HL-60/S4 treated with retinoic acid at 250 ng/mL for 4 days and 3 days (cell line): Measurements from ENCODE around the gene MYO7B.

Experiments used
- in situ Hi-C: fragments of 300-500 bp; cut with MboI; formaldehyde crosslinking; loops from 2 replicates; pipeline ENCODE4 v1.7.0; 2022; ENCODE audit warnings: low sequenced_read_pairs

Gene MYO7B

GRCh38 chr2:127646487-127647241 is 111.2 kb downstream of the MYO7B start:
- in situ Hi-C loops: no loop called here

DNA sequence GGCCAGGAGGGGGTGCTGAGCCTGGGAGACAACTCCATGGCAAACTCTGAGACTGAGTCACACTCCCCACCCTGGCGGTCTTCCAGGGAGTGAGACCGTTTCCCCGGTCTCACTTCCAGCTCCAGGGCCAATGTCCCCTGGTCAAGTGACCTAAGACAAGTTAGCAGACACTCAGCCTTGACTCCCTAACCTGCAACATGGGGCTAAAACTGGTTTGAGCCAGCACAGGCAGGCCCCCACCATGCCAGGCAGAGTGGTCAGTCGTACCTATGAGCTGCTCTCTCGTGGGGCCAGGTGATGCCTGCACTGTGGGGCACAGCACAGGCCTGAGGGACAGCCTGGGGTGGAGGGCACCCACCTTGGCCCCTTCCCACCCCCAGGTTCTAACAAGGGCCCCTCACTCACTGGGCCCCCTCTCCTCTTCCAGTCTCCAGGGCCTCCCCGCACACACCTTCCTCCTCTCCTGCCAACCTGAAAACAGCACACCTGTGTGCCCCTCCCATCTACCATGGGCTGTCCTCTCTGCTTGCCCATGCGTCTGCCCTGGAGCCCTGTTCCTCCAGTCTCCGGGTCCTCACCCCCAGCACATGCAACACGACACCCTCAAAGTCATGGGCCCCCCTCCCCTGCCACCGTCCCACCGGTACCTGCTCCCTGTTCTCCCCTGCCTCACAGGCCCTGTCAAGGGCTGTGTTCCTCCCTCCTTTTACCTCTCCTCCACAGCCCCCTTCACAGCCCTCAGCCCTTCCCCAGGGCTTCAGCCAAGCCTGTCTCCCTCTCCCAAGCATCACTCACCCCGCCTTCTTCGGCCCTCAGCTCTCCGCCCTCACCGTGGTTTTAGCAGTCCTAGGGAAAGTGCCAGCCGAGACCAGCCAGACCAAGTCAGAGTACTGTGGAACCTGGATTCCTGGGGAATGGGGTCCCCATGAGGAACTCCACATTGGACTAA is 112.0 kb downstream of the MYO7B start:
- in situ Hi-C loops: no loop called here

- in situ Hi-C loops: no loop called here
Observed at GRCh38 chr2:127648321-127648720, 112.8 kb downstream of the MYO7B start.

GRCh38 chr2:127649100-127649611 is 113.7 kb downstream of the MYO7B start:
- in situ Hi-C loops: no loop called here

DNA sequence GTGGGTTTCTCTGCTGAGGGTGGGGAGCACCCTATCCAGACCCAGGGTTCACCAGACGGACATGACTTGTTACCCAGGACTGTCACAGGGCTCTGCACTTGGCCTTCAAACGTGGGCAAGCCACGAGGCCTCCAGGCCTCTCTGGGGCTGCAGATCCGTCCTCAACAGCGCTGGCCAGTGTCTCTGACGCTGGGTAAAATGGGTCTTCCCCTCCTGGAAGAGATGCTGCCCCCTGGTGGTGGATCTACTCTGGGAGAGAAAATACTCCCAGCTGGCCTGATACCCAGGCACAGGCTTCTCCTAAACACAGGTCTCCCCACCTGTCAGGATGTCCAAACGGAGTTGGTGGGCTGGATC is 114.2 kb downstream of the MYO7B start:
- in situ Hi-C loops: no loop called here

DNA sequence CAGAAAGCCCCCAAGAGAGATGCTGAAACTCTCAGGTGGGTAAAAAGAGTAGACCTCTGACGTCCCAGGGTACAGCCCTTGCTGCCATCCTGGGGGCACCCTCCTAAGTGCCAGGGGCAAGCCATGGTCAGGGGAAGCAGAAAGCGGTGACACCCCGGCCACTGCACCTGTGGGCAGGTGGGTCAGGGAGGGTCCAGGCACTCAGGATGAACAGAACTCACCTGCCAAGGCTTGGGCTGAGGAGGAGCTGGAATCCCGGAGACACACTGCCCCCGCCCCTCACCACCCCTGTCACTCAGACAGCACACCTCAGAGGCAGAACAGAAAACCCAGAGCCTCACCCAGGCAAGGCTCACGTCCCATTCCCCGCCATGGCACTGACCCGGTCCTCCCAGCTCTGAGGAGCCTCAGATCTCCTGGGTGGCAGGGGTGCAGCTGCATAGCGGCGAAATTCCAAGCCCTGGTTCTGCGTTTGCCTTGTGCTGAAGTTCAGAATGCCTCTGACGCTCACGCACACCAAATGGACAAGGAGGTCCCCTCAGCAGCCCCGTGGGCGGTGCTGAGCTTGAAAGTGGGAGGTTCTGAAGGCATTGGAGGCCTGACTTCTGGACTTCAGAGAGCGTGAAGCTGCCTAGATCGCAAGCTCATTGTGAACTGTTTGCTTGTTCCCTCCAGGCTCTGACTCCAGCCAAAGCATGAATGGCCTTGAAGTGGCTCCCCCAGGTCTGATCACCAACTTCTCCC is 114.7 kb downstream of the MYO7B start:
- in situ Hi-C loops: no loop called here

GRCh38 chr2:127650785-127651380 is 115.4 kb downstream of the MYO7B start:
- in situ Hi-C loops: no loop called here

- in situ Hi-C loops: no loop called here
Observed at GRCh38 chr2:127651381-127651809, 115.9 kb downstream of the MYO7B start.

- in situ Hi-C loops: no loop called here
Observed at GRCh38 chr2:127651971-127652550, 116.6 kb downstream of the MYO7B start.

- in situ Hi-C loops: no loop called here
Observed at GRCh38 chr2:127652786-127653357, 117.4 kb downstream of the MYO7B start.

GRCh38 chr2:127653421-127654083 is 118.1 kb downstream of the MYO7B start:
- in situ Hi-C loops: no loop called here

- in situ Hi-C loops: no loop called here
Observed at GRCh38 chr2:127654084-127654837, 118.8 kb downstream of the MYO7B start.

- in situ Hi-C loops: no loop called here
Observed at GRCh38 chr2:127654838-127655175, 119.3 kb downstream of the MYO7B start.

DNA sequence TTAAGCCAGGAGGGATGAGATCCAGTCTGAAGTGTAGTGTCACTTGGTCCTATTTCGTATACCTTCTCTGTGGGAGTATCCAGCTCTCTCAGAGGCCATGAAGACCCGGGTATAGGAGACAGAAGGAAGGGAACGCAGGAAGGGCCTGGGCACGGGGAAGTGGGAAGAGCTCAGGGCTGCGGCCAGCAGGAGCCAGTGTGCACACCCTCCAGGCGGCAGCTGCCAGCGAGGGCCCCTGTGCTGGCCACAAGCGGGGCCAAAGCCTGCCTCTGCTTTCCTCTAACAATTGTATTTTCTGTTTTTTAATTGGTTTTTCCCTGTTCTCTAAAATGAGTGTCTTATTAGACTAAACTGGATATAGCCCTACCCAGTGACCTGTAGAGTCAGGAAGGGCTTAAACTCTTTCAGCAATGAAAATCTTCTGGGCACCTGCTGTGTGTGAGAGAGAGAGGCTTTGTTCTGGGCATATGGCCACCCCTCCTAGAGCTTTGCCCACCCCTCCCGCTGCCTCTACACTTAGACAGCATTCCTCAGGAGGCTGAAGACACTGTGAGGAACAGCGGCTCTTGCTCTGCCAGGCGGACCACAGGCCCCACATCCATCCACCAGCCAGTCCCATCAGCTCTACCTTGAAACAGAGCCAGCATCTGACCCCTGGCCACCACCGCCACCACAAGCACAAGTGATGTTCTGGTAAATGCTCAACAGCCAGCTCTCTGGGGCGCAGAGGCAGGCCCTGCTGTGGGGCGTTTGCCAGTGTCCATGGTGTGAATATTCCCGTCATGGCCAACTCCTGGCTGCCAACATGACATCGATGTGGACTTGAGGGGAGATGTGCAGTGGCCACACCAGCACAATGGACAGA is 120.0 kb downstream of the MYO7B start:
- in situ Hi-C loops: no loop called here

DNA sequence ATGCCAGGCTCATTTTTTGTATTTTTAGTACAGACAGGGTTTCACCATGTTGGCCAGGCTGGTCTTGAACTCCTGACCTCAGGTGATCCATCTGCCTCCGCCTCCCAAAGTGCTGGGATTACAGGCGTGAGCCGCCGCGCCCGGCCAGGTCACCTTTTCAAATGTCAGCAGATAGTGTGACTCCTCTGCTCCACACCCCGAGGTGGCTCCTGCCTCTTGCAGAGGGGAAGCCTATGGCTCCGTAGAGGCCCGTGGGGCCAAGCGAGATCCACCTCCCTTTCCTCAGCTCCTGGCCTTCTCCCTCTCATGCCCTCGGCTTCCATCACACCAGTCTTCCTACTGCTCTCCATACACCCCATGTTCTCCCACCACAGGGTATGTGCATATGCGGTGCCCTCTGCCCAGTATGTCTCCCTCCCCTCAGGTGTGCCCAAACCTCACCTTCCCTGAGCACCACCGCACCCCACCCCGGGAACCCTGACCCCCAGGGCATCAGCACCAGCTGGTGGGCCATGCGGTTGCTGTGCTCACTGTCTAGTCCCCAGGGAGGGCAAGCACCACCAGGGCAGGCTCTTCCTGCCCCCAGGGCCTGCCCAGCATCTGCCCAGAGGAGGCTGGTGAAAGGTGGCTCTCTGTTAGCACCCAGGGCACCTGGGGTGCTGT is 121.2 kb downstream of the MYO7B start:
- in situ Hi-C loops: no loop called here

GRCh38 chr2:127657232-127657595 is 121.7 kb downstream of the MYO7B start:
- in situ Hi-C loops: no loop called here

- in situ Hi-C loops: no loop called here
Observed at GRCh38 chr2:127658146-127658545, 122.7 kb downstream of the MYO7B start.
